Stimulated activated CD4-positive, alpha-beta T cell treated with anti-CD3 and anti-CD28 coated beads, Interleukin-1b, Interleukin-23, amount 100 ng/mL, for 1 hour (primary cell): ENCODE measurements around the gene MALAT1.
A peak's percentile ranks its signal among the peaks of the same experiment; 100 is the strongest.
"Not testable (repeated sequence)": the region's sequence is repeated elsewhere in the genome, so short reads cannot be mapped to it uniquely, and the experiment has no call there.

Experiments
- DNase-seq, 2 donors: peaks; one replicate each; pipeline ENCODE4 v3.0.0-alpha.2; 2020; ENCODE audit warnings: low read depth in 2 of 2

MALAT1 gene

DNA sequence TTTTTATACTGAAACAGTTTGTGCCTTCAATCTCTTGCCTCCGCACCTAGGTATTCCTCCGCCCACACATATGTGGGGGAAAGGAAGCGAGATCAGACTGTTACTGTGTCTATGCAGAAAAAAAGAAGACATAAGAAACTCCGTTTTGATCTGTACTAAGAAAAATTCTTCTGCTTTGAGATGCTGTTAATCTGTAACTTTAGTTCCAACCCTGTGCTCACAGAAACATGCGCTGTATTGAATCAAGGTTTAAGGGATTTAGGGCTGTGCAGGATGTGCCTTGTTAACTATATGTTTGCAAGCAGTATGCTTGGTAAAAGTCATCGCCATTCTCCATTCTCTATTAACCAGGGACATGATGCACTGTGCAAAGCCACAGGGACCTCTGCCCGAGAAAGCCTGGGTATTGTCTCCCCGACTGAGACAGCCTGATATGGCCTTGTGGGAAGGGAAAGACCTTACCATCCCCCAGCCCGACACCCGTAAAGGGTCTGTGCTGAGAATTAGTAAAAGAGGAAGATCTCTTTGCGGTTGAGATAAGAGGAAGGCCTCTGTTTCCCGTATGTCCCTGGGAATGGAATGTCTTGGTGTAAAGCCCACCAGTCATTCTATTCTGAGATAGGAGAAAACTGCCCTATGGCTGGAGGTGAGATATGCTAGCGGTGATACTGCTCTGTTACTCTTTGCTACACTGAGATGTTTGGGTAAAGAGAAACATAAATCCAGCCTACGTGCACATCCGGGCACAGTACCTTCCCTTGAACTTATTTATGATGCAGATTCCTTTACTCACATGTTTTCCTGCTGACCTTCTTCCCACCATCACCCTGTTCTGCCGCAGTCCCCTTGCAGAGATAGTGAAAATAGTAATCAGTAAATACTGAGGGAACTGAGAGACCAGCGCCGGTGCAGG lies 24.1 kb downstream of the MALAT1 start:
- DNase-seq: not testable (repeated sequence)

DNA sequence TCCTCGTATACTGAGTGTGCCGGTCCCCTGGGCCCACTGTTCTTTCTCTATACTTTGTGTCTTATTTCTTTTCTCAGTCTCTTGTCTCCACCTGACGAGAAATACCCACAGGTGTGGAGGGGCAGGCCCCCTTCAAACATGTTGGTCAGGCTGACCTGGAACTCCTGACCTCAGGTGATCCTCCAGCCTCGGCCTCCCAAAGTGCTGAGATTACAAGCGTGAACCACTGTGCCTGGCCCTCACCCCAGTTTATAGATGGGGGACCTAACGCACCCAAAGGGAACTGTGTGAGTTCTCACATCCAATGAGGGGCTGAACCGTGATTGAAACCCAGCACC lies 24.8 kb downstream of the MALAT1 start:
- DNase-seq: not testable (repeated sequence)

DNA sequence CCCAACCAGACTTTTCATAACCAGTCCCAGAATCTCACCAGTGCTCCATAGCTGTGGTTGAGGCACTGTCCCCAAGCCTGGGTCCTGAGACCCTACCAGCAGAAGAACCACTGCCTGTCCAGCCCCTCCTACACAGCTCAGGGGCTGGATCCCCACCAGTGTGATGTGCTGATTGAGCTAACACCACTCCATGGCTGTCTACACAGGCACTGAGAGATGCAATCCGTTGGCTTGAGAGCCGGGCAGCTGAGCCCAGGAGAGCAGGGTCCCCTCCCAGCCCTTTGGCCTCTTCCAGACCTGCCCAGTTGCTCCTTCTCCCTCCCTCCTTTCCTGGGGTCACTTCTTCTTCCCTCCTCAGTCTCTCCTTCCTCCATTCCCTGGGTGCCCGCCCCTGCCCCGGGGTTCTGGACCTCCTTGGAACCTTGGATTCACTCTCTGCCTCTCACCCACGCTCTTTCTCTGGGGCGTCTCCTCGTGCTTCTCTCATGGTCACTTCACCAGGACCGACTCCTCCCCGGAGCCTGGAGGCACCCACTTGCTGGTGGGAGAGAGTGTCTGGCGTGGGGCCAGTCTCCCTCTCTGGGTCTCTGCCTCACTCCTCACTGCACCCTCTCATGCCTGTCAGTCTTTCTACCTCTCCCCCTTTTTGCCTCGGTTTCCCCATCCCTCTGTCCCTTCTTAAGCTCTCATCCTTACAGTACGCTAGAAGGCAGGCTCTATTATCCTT lies 25.3 kb downstream of the MALAT1 start:
- DNase-seq: no peak

DNA sequence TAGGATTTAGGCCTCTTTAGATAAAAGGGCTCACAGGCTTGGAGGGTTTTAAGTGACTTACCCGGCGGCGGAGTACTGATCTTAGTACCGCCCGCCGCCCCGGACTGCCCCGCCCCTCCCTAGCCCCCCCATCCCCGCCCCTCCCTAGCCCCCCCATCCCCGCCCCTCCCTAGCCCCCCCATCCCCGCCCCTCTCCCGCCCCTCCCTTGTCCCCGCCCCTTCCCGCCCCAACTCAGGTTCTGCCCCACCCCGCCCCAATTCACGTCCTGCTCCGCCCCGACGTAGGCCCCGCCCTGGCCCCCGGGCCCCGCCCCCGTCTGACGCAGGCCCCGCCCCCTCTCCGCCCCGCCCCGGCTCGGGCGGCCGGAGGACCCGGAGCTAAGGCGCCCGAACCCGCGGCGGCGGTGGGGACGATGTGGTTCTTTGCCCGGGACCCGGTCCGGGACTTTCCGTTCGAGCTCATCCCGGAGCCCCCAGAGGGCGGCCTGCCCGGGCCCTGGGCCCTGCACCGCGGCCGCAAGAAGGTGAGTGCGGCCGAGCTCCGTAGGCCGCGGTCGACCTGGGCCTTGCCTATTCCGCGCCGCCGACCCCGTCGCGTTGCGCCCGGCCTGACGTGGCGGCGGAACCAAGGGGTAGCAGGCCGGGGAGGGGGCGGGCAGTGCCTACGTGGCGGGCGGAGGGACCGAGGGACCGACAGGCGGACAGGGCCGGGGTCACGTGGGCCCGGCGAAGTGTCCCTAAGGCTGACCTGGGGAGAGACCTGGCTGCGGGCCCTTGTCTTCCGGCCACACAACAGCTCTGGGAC lies 26.1 kb downstream of the MALAT1 start, which contains the start of gene SCYL1:
Gene SCYL1 (plus strand): TSS at position 343 of the 805 bp plus-strand sequence. CDS start 71 bp downstream, at position 414.
- peak; percentile 72 to 75 for DNase-seq

DNA sequence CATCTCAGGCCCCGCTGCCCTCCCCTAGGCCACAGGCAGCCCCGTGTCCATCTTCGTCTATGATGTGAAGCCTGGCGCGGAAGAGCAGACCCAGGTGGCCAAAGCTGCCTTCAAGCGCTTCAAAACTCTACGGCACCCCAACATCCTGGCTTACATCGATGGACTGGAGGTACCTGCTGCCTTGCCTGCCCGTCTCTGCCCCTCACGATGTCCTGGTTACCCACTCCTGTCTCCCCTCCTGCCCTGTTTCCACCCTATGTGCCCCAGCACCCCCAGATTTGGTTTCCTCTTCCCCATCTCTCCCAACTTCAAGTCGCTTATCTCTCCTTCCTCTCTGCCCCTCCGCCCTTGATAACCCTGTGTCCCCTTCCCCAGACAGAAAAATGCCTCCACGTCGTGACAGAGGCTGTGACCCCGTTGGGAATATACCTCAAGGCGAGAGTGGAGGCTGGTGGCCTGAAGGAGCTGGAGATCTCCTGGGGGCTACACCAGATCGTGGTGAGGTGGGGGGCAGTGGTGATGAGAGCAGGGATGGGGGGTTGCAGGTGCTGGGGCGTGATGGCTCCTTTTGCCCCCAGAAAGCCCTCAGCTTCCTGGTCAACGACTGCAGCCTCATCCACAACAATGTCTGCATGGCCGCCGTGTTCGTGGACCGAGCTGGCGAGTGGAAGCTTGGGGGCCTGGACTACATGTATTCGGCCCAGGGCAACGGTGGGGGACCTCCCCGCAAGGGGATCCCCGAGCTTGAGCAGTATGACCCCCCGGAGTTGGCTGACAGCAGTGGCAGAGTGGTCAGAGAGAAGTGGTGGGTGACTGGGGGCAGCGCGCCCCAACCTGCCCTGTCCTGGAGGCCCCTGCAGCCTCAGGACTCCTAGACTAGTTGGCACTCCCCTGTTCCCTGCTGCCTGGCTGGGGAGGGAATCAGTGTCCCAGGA lies 27.0 kb downstream of the MALAT1 start:
- DNase-seq: no peak

DNA sequence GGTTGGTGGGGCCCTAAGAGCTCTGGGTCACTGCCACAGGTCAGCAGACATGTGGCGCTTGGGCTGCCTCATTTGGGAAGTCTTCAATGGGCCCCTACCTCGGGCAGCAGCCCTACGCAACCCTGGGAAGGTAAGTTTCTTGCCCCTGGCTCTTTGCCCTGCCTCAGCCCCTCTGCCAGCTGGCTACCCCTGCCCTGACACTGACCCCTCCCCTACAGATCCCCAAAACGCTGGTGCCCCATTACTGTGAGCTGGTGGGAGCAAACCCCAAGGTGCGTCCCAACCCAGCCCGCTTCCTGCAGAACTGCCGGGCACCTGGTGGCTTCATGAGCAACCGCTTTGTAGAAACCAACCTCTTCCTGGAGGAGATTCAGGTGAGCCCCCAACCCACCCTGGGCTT lies 27.9 kb downstream of the MALAT1 start:
- no peak for DNase-seq

DNA sequence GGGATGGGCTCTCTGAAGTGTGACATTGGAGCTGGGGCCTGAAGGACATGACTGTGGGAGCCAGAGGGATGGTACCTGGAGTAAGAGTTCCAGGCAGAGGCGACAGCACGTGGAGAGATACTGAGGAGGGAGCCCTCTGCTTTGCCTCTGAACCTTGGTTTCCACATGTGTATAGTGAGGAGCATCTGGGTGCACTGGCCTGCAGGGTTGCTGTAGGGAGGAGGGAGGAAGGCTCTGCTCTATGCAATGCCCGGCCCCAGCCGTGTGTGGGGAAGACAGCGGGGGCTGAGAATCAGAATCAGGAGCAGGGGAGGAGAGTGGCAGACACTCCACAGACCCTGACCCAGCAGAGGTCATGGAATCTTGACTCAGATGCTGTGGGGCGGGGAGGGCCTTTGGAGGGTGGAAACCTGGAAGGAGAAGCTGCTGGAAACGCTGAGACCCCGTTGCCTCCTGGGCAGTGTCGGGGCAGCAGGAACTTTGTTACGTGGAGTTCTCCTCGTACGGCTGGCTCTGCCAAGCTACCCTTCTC lies 30.0 kb downstream of the MALAT1 start:
- DNase-seq: no peak

DNA sequence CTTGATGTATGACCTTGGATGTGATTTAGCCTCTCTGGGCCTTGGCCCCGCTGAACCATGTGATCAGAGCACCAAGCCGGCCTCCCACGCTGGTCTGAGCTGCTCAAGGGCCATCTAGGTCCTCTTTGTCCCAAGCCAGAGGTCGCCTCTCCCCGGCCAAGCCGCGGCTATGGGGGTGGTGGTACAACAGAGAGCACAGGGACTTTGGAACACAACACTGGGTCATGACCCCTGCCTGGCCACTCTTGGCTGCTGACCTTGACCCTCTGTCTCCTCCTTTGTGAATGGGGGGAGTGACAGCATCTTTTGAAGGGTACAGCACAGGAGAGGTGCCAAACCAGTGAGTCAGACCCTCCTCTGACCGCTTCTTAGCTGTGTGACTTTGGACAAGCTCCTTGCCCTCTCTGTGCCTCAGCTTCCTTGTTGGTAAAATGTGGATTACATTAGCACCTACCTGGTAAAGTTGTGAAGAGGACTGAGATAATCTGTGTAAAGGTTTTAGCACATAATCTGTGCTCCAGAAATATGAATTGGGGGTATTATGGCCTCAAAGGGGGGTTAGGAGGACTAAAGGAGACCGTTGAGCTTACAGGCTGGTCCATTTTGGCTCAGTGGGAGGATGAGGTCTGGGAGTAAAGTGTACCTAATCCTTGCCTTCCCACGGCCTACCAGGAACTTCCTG lies 30.8 kb downstream of the MALAT1 start:
- DNase-seq: no peak

DNA sequence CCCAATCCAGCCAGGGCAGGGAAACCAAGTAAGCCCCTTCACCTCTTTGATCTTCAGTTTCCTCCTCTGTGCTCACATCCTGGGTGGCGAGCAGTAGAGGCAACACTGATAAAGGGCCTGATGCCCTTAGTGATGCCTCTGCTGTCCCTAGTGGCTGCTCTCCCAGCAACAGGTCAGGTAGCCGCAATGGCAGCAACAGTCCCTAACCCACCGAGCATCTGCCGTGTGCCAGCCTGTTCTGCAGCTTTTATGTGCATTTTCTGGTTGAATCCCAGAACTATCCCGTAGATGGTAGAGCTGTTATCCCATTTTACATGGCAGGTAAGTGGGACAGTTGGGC lies 31.3 kb downstream of the MALAT1 start:
- no peak for DNase-seq

DNA sequence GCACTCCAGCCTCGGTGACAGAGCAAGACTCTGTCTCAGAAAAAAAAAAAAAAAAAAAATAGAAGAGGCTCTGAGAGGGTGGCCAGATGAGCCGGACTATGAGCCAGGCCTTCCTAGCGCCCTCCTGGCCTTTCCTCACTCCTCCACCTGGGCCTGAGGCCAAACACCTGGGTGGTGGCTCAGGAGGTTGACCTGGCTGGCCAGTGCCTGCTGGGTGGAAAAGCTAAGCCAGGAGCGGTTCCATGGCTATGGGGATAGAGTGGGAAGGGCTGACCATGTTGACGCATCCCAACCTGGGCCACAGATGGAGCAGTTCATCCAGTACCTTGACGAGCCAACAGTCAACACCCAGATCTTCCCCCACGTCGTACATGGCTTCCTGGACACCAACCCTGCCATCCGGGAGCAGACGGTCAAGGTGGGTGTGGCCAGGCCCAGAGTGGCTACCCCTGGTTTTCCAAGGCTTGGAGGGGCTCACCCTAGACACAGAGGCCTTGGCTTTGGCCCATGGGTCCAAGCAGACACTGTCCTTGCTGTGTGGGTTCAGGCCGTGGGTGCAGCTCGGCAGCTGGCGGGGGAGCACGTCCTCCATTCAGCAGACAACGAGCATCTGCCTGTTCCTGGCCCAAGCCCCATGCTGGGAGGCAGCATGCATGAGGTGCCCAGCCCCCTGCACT lies 33.7 kb downstream of the MALAT1 start:
- DNase-seq: no peak

DNA sequence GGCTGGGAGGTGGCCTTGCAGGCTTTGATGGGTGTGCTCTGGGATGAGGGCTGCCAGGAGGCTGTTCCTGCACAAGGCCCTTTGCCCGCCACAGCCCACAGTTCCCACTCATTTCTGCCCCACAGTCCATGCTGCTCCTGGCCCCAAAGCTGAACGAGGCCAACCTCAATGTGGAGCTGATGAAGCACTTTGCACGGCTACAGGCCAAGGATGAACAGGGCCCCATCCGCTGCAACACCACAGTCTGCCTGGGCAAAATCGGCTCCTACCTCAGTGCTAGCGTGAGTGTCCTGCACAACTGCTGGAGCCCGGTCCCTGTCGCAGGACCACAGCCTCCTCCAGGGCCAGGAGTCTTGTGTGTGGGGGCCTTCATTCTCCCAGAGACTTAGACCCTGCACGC lies 36.3 kb downstream of the MALAT1 start:
- DNase-seq: no peak

DNA sequence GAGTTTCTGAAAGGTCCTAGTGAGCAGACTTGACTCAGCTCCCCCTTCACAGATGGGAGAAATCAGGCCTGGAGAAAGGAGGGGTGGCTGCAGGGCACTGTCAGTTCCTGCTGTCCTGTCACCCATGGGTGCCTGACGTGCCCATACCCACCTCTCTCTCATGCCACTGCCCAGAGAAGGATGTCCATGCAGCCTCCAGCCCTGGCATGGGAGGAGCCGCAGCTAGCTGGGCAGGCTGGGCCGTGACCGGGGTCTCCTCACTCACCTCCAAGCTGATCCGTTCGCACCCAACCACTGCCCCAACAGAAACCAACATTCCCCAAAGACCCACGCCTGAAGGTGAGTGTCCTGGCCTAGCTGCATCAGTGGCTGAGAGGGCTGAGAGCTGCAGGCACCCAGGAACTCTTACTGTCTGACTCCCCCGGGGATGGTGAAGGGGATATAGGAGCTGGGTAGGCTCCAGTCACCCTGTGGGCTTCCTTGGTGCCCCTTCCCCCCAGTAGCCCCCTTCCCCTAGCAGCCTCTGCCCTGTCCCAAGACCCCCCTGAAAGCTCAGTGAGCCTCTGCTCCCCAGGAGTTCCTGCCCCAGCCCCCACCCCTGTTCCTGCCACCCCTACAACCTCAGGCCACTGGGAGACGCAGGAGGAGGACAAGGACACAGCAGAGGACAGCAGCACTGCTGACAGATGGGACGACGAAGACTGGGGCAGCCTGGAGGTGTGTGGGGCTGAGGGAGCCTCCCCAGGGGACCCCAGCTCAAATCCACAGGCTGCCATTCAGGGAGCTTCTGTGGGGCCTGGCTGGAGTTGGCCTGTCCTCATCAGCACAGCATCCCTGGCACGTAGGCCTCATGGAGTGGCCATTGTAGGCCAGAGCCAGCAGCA lies 37.8 kb downstream of the MALAT1 start:
- no peak for DNase-seq

DNA sequence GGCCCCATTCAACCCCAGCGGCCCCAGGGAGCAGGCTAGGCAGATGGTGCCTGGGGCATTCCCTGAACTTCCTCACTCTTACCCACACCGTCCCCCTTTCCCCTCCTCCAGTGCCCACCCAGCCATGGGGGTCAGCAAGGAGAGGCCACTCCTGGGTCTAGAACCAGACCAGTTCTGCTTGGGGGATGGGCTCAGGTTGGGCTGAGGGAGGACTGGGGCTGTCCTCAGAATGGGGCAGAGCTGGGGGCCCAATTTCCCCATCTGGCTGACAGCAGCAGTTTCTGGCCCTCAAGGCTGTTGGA lies 38.4 kb downstream of the MALAT1 start:
- DNase-seq: no peak

DNA sequence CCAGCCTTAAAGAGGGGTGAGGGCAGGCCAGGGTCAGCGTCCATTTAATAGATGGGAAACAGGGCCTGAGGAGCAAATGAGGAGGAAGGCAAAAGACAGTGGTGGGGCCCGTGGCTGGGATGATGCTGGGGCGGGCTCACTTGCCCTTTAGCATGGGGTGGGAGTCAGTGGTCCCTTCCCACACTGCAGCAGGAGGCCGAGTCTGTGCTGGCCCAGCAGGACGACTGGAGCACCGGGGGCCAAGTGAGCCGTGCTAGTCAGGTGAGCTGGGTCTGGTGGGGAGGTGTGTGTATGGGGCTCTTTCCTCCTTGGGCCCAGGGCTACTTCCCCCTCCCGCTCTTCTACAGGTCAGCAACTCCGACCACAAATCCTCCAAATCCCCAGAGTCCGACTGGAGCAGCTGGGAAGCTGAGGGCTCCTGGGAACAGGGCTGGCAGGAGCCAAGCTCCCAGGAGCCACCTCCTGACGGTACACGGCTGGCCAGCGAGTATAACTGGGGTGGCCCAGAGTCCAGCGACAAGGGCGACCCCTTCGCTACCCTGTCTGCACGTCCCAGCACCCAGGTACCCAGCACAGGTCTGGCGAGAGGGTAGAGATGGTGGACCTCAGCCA lies 38.9 kb downstream of the MALAT1 start:
- DNase-seq: no peak

DNA sequence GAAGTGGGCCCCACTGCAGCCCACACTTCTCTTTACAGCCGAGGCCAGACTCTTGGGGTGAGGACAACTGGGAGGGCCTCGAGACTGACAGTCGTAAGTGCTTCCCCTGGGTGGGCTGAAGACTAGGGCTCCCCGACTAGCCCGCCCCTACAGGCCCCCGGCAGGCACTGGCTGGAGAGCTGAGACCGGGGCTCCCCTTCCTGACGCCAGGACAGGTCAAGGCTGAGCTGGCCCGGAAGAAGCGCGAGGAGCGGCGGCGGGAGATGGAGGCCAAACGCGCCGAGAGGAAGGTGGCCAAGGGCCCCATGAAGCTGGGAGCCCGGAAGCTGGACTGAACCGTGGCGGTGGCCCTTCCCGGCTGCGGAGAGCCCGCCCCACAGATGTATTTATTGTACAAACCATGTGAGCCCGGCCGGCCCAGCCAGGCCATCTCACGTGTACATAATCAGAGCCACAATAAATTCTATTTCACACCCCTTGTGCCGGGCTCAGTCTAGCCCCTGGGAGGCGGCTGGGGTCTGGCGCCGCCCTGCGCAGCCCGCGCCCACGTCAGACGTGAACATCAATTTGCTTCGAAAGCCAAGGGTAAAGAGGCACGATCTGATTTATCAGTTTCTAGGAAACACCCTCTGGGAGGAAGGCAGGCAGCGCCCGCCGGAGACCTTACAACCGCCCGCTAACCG lies 39.5 kb downstream of the MALAT1 start:
- DNase-seq: no peak

DNA sequence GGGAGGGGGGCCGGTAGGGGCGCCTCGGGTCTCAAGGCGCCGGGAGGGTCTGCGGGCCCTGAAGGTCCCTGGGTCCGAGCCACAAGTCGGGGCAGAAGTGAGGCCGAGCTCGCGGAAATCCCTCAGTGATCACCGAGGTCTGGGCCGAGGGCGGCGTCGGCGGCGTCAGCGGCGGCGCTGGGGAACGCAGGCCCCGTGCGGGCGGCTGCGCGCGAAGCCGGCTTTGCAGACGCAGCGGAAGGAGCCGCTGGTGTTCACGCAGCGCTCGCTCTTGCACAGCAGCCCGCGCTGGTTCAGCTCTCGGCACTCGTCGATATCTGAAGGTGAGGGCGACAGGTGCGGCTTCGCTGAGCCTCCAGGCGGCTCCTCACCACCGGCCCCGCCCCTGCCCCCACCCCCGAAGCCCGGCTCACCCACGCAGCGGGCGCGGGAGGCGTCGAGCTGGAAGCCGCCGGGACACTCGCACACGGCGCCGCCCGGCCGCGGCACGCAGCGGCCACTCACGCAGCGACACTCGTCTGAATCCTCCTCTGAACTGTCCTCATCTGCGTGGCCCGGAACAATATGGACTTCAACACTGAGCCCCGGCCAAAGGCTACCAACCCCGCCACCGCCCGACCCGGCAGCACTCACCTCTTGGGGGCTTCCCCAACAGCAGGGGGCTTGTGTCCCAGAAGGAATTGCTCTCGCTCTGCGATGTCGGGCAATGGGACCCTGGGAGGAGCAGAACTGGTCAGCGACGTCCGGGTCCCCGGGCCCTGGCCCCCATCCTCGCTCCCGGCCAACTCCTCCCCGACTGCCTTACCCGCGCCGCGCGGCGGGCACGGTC lies 40.3 kb downstream of the MALAT1 start:
- DNase-seq: no peak

DNA sequence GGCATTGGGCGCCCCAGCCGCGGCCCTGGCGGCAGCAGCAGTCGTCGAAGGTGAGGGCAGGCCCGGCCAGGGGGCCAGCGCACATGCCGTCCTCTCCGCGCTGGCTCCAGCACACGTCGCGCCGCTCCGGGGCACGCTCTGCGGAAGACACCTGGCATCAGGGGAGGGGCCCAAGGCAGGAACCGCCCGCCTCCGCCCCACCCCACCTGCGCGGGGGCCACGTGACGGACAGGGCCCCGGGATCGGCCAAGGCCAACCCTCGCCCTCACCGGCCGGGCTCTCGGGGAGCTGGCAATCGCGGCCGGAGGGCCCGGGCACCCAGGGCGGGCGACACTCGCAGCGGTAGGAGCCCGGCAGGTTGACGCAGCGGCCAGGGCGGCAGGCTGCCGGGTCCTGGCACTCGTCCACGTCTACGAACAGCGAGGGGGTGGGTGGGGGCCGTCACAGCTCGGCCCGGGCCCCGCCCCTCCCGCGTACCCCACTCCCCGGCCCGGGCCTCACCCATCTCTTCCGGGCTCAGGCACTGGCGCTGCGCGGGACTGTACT lies 41.0 kb downstream of the MALAT1 start:
- peak in 1 of 2 donors; percentile 61 for DNase-seq
